ENCODE data around the gene TMEM59L. TPM values are rescaled to one million over a fixed set of nuclear protein-coding genes. Genes with fewer than 3 reads are reported as not detected.

The TMEM59L gene
- total and polyA plus RNA-seq, 3 donors from 2014 or later, result 4.3 to 7.0 (median 4.5) TPM

DNA sequence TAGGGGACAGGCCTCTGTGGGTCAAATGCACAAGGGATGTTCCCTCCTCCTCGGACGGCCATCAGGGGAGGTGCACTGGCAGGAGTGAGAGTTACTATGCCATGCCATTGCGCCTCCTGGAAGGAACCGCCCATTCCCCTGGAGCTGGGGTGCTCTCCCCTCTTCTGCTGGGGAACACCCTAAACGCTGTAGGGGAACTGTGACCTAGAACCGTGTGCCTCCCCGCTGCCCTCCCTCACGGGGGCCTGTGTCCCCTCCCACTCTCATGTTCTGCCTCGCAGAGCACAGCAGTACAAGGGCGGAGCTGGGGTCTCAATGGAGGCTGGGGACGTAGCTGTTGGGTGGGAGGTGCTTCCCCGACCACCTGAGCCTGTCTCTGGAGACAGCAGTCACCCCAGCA lies 53.6 kb downstream of the TMEM59L start:
- TF ChIP-seq, protein P1, sequence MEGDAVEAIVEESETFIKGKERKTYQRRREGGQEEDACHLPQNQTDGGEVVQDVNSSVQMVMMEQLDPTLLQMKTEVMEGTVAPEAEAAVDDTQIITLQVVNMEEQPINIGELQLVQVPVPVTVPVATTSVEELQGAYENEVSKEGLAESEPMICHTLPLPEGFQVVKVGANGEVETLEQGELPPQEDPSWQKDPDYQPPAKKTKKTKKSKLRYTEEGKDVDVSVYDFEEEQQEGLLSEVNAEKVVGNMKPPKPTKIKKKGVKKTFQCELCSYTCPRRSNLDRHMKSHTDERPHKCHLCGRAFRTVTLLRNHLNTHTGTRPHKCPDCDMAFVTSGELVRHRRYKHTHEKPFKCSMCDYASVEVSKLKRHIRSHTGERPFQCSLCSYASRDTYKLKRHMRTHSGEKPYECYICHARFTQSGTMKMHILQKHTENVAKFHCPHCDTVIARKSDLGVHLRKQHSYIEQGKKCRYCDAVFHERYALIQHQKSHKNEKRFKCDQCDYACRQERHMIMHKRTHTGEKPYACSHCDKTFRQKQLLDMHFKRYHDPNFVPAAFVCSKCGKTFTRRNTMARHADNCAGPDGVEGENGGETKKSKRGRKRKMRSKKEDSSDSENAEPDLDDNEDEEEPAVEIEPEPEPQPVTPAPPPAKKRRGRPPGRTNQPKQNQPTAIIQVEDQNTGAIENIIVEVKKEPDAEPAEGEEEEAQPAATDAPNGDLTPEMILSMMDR (IDR thresholded peaks at IDR 0.05), result no peak
- TF ChIP-seq POLR2A (IDR thresholded peaks at IDR 0.05), result no peak
- no peaks in the 10 kb centered on the region for H3K27me3 ChIP-seq
- no peak overlapping the region for H3K27ac ChIP-seq
- DNase-seq, result no peak
- H3K9me3 ChIP-seq, result no peaks in the 10 kb centered on the region
- WGBS, 2 donors, result 73 to 80% methylated on average over 5 to 12 of the region's 12 CpGs
- peaks cover under 1% of the 10 kb centered on the region for H3K4me1 ChIP-seq
- no peak overlapping the region for H3K4me3 ChIP-seq
- intact Hi-C loops (cut with DNase I; ENCODE audit: low total_unique reads), result no loop called here
- H3K36me3 ChIP-seq (ENCODE audit: low read depth, missing control alignments), result no peaks in the 10 kb centered on the region

DNA sequence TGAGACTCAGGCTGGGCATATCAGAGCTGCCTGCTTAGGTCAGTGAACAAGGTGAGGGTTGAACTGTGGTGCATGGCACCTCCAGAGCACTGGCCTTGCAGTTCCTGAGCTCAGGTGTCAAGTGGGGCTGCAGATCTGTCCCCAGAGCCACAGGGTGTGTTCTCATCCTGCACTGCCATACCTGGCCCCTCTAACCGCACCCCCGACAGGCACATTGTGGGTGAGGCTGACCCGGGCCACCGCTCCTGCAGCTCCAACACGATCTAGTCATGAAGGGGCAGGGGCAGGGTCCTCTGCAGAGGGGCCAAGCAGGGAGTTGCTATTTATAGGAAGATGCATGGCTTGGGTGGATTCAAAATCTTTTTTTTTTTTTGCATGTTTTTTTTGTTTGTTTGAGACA lies 54.1 kb downstream of the TMEM59L start:
- H3K36me3 ChIP-seq (ENCODE audit: low read depth, missing control alignments), result no peaks in the 10 kb centered on the region
- H3K27ac ChIP-seq, result no peak overlapping the region
- H3K27me3 ChIP-seq, result no peaks in the 10 kb centered on the region
- H3K4me3 ChIP-seq, result no peak overlapping the region
- H3K4me1 ChIP-seq, result peaks cover 5% of the 10 kb centered on the region
- TF ChIP-seq, protein P1 (IDR thresholded peaks at IDR 0.05), result no peak
- no peak for TF ChIP-seq POLR2A (IDR thresholded peaks at IDR 0.05)
- H3K9me3 ChIP-seq, result no peaks in the 10 kb centered on the region
- intact Hi-C loops (cut with DNase I; ENCODE audit: low total_unique reads), result no loop called here
- no peak for DNase-seq
- WGBS, 2 donors, result 92 to 95% methylated on average over 5 of the region's 5 CpGs

DNA sequence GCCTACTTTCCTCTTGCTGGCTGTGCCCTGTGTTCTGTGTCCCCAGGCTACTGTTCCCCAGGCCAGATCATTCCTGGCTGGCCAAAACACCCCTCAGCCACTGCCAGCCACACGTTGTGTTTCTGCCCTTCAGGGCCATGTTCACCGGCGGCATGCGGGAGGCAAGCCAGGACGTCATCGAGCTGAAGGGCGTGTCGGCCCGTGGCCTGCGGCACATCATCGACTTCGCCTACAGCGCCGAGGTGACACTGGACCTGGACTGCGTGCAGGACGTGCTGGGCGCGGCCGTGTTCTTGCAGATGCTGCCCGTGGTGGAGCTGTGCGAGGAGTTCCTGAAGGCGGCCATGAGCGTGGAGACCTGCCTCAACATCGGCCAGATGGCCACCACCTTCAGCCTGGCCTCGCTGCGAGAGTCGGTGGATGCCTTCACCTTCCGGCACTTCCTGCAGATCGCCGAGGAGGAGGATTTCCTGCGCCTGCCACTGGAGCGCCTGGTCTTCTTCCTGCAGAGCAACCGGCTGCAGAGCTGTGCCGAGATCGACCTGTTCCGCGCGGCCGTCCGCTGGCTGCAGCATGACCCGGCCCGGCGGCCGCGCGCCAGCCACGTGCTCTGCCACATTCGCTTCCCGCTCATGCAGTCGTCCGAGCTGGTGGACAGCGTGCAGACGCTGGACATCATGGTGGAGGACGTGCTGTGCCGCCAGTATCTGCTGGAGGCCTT lies 55.0 kb downstream of the TMEM59L start:
- Histone ChIP-seq H3K36me3 (ENCODE audit: low read depth, missing control alignments) (no peaks in the 10 kb centered on the region), H3K9me3 (no peaks in the 10 kb centered on the region)

DNA sequence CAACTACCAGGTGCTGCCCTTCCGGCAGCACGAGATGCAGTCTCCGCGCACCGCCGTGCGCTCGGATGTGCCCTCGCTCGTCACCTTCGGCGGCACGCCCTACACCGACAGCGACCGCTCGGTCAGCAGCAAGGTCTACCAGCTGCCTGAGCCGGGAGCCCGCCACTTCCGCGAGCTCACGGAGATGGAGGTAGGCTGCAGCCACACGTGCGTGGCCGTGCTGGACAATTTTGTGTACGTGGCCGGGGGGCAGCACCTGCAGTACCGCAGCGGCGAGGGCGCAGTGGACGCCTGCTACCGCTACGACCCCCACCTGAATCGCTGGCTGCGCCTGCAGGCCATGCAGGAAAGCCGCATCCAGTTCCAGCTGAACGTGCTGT lies 55.6 kb downstream of the TMEM59L start:
- Histone ChIP-seq H3K36me3 (ENCODE audit: low read depth, missing control alignments) (no peaks in the 10 kb centered on the region), H3K27ac (no peak overlapping the region), H3K27me3 (no peaks in the 10 kb centered on the region), H3K4me1 (peaks cover 13% of the 10 kb centered on the region), H3K4me3 (peak overlapping the region in 1 of 2 donors; percentile 2), H3K9me3 (no peaks in the 10 kb centered on the region)
- DNase-seq, result no peak
- TF ChIP-seq, protein P1 (IDR thresholded peaks at IDR 0.05), result no peak
- TF ChIP-seq POLR2A (IDR thresholded peaks at IDR 0.05), result no peak
- WGBS, 2 donors, result 72 to 89% methylated on average over 21 to 36 of the region's 38 CpGs
- intact Hi-C loops (cut with DNase I; ENCODE audit: low total_unique reads), result no loop called here

More for the DNA sequence above, 55.0 kb downstream of the TMEM59L start:
- Histone ChIP-seq H3K4me3 (peak overlapping the region in 1 of 2 donors; percentile 2), H3K27ac (no peak overlapping the region), H3K27me3 (no peaks in the 10 kb centered on the region), H3K4me1 (peaks cover 13% of the 10 kb centered on the region)
- no peak for DNase-seq
- 79 to 89% methylated on average over 15 to 55 of the region's 55 CpGs for WGBS, 2 donors
- intact Hi-C loops (cut with DNase I; ENCODE audit: low total_unique reads), result no loop called here
- TF ChIP-seq, protein P1 (IDR thresholded peaks at IDR 0.05), result no peak
- no peak for TF ChIP-seq POLR2A (IDR thresholded peaks at IDR 0.05)
